K562 (cell line): Measurements from ENCODE around the gene TFPT. TPM values are rescaled to one million over a fixed set of nuclear protein-coding genes. Genes with fewer than 3 reads are reported as not detected.

ENCODE experiments used
- CBX8 ChIP-seq: fragments of 200-600 bp; sonication (generic); IDR thresholded peaks from 2 replicates; pipeline ENCODE4 v1.6.1; 2012; ENCODE audit warnings: borderline replicate concordance, mixed run types, low read depth, mild to moderate bottlenecking, moderate library complexity, mixed read lengths, low read length, control low read depth, inconsistent platforms; ENCODE audit not compliant: poor library complexity, severe bottlenecking; ENCODE audit errors: extremely low read depth
- ETV5 ChIP-seq: sonication (generic); formaldehyde crosslinking; IDR thresholded peaks from 2 replicates; pipeline ENCODE4 v1.4.0; 2020; ENCODE audit warnings: low read depth, mild to moderate bottlenecking, missing genetic modification reagents
- HDAC1 ChIP-seq, 2 experiments: fragments of 450-650 bp; IDR thresholded peaks; 2 replicates each; pipeline ENCODE4 v1.6.1; 2016 to 2017; ENCODE audit warnings: inconsistent platforms in 1 of 2, mild to moderate bottlenecking in 1 of 2, moderate library complexity in 1 of 2
- JUND ChIP-seq, 2 experiments: IDR thresholded peaks; 2 replicates in 1 of 2; 3 replicates in 1 of 2; pipeline ENCODE4 v1.6.1; 2011; ENCODE audit warnings: borderline replicate concordance in 2 of 2, low read depth in 2 of 2, low read length in 2 of 2, improper control_type of control experiment in 1 of 2, missing biosample characterization in 1 of 2, missing genetic modification characterization in 1 of 2, missing genetic modification reagents in 1 of 2
- MECOM ChIP-seq: fragments of 250-450 bp; sonication (Bioruptor Pico); IDR thresholded peaks from 2 replicates; pipeline ENCODE4 v1.8.0; 2022; ENCODE audit warnings: inconsistent platforms
- MYBL2 ChIP-seq, 2 experiments: fragments of 450-650 bp in 1 of 2; sonication (generic) in 1 of 2; formaldehyde crosslinking in 1 of 2; IDR thresholded peaks; 2 replicates each; pipeline versions ENCODE4 v1.6.1 to v1.8.1; 2017 to 2022; ENCODE audit warnings: borderline replicate concordance in 1 of 2, inconsistent platforms in 1 of 2, low read depth in 1 of 2, mild to moderate bottlenecking in 1 of 2, missing genetic modification reagents in 1 of 2, moderate library complexity in 1 of 2
- NONO ChIP-seq, 2 experiments: fragments of 200-400 bp in 1 of 2; fragments of 450-650 bp in 1 of 2; formaldehyde crosslinking in 1 of 2; IDR thresholded peaks; 2 replicates each; pipeline ENCODE4 v1.6.1; 2017; ENCODE audit warnings: low read depth in 2 of 2, mild to moderate bottlenecking in 2 of 2, moderate library complexity in 2 of 2, low read length in 1 of 2
- RBM25 ChIP-seq: fragments of 200-400 bp; formaldehyde crosslinking; IDR thresholded peaks from 2 replicates; pipeline ENCODE4 v1.6.1; 2018; ENCODE audit warnings: low read length, low read depth, moderate library complexity; ENCODE audit not compliant: severe bottlenecking
- SOX6 ChIP-seq: fragments of 450-650 bp; IDR thresholded peaks from 2 replicates; pipeline ENCODE4 v1.6.1; 2014; ENCODE audit warnings: mild to moderate bottlenecking
- TAF1 ChIP-seq: IDR thresholded peaks from 2 replicates; pipeline ENCODE4 v1.6.1; 2011; ENCODE audit warnings: mild to moderate bottlenecking, low read length, moderate library complexity; ENCODE audit not compliant: insufficient read depth, control insufficient read depth, severe bottlenecking; ENCODE audit errors: extremely low read depth
- TAF7 ChIP-seq: fragments of 450-650 bp; IDR thresholded peaks from 2 replicates; pipeline ENCODE4 v1.6.1; 2016; ENCODE audit warnings: missing genetic modification characterization, missing compliant biosample characterization
- TCF7 ChIP-seq: sonication (generic); IDR thresholded peaks from 2 replicates; pipeline ENCODE4 v1.6.1; 2016; ENCODE audit warnings: antibody characterized with exemption, borderline replicate concordance
- THRAP3 ChIP-seq: fragments of 450-650 bp; IDR thresholded peaks from 2 replicates; pipeline ENCODE4 v1.6.1; 2016; ENCODE audit warnings: mild to moderate bottlenecking, inconsistent platforms, borderline replicate concordance
- XRCC5 ChIP-seq: fragments of 200-400 bp; formaldehyde crosslinking; IDR thresholded peaks from 2 replicates; pipeline ENCODE4 v1.6.1; 2017; ENCODE audit warnings: low read depth, mild to moderate bottlenecking, low read length
- ZBTB17 ChIP-seq: fragments of 450-650 bp; formaldehyde crosslinking; IDR thresholded peaks from 2 replicates; pipeline ENCODE4 v1.4.0; 2020; ENCODE audit warnings: mild to moderate bottlenecking
- ZNF316 ChIP-seq: fragments of 450-650 bp; IDR thresholded peaks from 2 replicates; pipeline ENCODE4 v1.6.1; 2016
- ZNF324 ChIP-seq: fragments of 250-450 bp; sonication (Bioruptor Pico); IDR thresholded peaks from 2 replicates; pipeline ENCODE4 v1.4.0; 2020; ENCODE audit warnings: mild to moderate bottlenecking
- ZNF431 ChIP-seq: sonication (generic); formaldehyde crosslinking; IDR thresholded peaks from 2 replicates; pipeline ENCODE4 v1.8.0; 2022; ENCODE audit warnings: mild to moderate bottlenecking, missing genetic modification reagents
- ZNF696 ChIP-seq: fragments of 250-450 bp; sonication (Bioruptor Pico); conservative IDR thresholded peaks from 2 replicates; pipeline ENCODE4 v1.4.0; 2020; ENCODE audit warnings: mild to moderate bottlenecking, moderate library complexity
- polyA plus RNA-seq, 8 experiments: library from polyadenylated mRNA; depleted of rRNA in 4 of 8; stranded (reverse) in 5 of 8; unstranded in 3 of 8; fragments of >200 nt; fragmentation: Nextera tagmentation in 2 of 8; fragmentation: Illumina TruSeq in 1 of 8; extraction: Ambion mirVana in 2 of 8; extraction: Trizol in 1 of 8; gene quantifications; 2 replicates each; pipeline versions ENCODE4 v1.2.1 to v1.2.3, GENCODE V29; 2011 to 2014; ENCODE audit warnings: inconsistent platforms in 1 of 8, missing spikeins in 1 of 8
- total RNA-seq, 7 experiments: library from RNA; depleted of rRNA in 6 of 7; stranded (reverse); fragments of >200 nt in 6 of 7; fragmentation: Illumina TruSeq in 2 of 7; extraction: Trizol in 2 of 7; gene quantifications; 2 replicates each; pipeline versions ENCODE4 v1.2.1 to v1.2.3, GENCODE V29; 2011 to 2021; ENCODE audit warnings: low replicate concordance in 1 of 7
- TF ChIP-seq, protein P1 (sequence below): fragments of 450-650 bp; IDR thresholded peaks from 2 replicates; pipeline ENCODE4 v1.7.1; 2018; ENCODE audit warnings: mild to moderate bottlenecking, low read depth; ENCODE audit not compliant: partially characterized antibody
- TF ChIP-seq, protein P2 (sequence below), 2 experiments: IDR thresholded peaks; 2 replicates each; pipeline ENCODE4 v1.6.1; 2012; ENCODE audit warnings: improper control_type of control experiment in 2 of 2, low read depth in 2 of 2, low read length in 2 of 2, borderline replicate concordance in 1 of 2

Gene TFPT
- total and polyA plus RNA-seq, 9 of the 15 experiments (the other 6 are each of a cell fraction or from before 2014, with no cell fraction given), result 0.72 to 16.4 (median 9.2) TPM

DNA sequence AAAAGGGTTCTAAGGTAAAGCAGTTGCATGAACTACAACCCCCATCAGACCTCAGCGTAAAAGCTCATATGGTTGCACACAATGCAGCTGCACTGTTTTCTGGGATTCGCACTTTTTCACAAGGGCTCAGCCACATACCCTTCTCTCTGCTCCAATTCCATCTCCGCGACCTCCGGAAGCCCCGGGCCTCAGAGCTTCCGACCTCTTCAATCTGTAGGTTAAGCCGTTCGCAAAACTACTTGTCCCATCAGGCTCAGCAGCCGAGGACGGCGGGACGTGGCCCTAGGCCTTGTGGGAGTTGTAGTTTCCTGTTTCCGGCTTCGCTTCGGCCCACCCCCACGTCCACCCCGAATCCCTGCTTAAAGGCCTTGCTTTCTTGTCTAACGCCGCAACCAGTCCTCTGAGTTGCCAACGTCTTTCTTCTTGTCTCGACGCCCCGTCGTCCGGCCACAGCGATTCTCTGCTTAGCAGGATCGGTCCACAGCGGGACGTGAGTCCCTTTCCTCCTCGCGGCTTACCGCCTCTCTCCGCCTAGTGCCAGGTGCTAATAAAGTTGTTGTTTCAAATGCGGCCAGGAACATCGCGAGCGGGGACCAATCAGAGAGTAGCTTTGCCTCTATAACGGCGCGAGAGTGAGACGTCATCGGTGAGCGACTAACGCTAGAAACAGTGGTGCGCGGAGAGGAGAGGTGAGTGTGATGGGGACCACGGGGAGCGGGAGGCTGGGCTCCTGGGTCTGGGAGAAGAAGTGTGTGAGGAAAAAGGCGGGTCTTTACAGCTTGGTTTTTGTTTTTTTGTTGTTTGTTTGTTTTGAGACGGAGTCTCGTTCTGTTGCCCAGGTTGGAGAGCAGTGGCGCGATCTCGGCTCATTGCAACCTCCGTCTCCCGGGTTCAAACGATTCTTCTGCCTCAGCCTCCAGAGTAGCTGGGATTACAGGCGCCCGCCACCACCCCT is at the start of gene TFPT, which contains the start of gene PRPF31 (continued):
- TF ChIP-seq, protein P1, sequence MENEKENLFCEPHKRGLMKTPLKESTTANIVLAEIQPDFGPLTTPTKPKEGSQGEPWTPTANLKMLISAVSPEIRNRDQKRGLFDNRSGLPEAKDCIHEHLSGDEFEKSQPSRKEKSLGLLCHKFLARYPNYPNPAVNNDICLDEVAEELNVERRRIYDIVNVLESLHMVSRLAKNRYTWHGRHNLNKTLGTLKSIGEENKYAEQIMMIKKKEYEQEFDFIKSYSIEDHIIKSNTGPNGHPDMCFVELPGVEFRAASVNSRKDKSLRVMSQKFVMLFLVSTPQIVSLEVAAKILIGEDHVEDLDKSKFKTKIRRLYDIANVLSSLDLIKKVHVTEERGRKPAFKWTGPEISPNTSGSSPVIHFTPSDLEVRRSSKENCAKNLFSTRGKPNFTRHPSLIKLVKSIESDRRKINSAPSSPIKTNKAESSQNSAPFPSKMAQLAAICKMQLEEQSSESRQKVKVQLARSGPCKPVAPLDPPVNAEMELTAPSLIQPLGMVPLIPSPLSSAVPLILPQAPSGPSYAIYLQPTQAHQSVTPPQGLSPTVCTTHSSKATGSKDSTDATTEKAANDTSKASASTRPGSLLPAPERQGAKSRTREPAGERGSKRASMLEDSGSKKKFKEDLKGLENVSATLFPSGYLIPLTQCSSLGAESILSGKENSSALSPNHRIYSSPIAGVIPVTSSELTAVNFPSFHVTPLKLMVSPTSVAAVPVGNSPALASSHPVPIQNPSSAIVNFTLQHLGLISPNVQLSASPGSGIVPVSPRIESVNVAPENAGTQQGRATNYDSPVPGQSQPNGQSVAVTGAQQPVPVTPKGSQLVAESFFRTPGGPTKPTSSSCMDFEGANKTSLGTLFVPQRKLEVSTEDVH, result peak; percentile 85
- TF ChIP-seq RBM25 (peak; percentile 37), ZNF696 (no peak), JUND (IDR thresholded peaks at IDR 0.05; ENCODE audit: borderline replicate concordance, low read depth, low read length) (peak; percentile 77), JUND (tag; IDR thresholded peaks at IDR 0.05; ENCODE audit: borderline replicate concordance, low read depth, low read length) (peak; percentile 26; the same call in 2 of the 3 replicates), HDAC1 (IDR thresholded peaks at IDR 0.05) (peak in 1 of 2 experiments; percentile 98; a peak in 3 of 4 replicates), MECOM (CRISPR knock-in tag) (no peak), XRCC5 (peak; percentile 83), SOX6 (no peak; the same call in 1 of the 2 replicates), NONO (IDR thresholded peaks at IDR 0.05; ENCODE audit: low read depth in 2 of 2, low read length in 1 of 2) (peak in 1 of 2 experiments; percentile 54; a peak in 1 of 4 replicates), THRAP3 (no peak), ZNF316 (no peak), MYBL2 (IDR thresholded peaks at IDR 0.05; ENCODE audit: low read depth) (no peak; the same call in 1 of the 2 replicates), MYBL2 (CRISPR knock-in tag; IDR thresholded peaks at IDR 0.05; ENCODE audit: borderline replicate concordance) (no peak), ZNF324 (no peak), CBX8 (no peak), TAF1 (peak; percentile 79), TAF7 (peak; percentile 75), ZNF431 (CRISPR knock-in tag) (0 out of 2 replicates have a peak, but pooled peaks have one; percentile 58), ZBTB17 (peak; percentile 65; the same call in 1 of the 2 replicates), ETV5 (peak; percentile 85), TCF7 (no peak)
- TF ChIP-seq, protein P2, sequence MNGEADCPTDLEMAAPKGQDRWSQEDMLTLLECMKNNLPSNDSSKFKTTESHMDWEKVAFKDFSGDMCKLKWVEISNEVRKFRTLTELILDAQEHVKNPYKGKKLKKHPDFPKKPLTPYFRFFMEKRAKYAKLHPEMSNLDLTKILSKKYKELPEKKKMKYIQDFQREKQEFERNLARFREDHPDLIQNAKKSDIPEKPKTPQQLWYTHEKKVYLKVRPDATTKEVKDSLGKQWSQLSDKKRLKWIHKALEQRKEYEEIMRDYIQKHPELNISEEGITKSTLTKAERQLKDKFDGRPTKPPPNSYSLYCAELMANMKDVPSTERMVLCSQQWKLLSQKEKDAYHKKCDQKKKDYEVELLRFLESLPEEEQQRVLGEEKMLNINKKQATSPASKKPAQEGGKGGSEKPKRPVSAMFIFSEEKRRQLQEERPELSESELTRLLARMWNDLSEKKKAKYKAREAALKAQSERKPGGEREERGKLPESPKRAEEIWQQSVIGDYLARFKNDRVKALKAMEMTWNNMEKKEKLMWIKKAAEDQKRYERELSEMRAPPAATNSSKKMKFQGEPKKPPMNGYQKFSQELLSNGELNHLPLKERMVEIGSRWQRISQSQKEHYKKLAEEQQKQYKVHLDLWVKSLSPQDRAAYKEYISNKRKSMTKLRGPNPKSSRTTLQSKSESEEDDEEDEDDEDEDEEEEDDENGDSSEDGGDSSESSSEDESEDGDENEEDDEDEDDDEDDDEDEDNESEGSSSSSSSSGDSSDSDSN (IDR thresholded peaks at IDR 0.05; ENCODE audit: borderline replicate concordance in 1 of 2, low read depth in 2 of 2, low read length in 2 of 2), result no peak
